C4-2B (cell line): ENCODE measurements around the gene TXNDC8.
"Not testable (repeated sequence)": the region's sequence is repeated elsewhere in the genome, so short reads cannot be mapped to it uniquely, and the experiment has no call there.

ENCODE experiments used
- H3K27ac ChIP-seq: fragments of 450-650 bp; 2 replicates; pipeline ENCODE4 v1.5.1; 2017
- ZFX ChIP-seq: fragments of 450-650 bp; IDR thresholded peaks from 2 replicates; pipeline ENCODE4 v1.6.1; 2017
- TF ChIP-seq, protein P1 (sequence below): fragments of 450-650 bp; conservative IDR thresholded peaks from 2 replicates; pipeline ENCODE4 v1.5.1; 2017; ENCODE audit warnings: mild to moderate bottlenecking

TXNDC8 gene

DNA sequence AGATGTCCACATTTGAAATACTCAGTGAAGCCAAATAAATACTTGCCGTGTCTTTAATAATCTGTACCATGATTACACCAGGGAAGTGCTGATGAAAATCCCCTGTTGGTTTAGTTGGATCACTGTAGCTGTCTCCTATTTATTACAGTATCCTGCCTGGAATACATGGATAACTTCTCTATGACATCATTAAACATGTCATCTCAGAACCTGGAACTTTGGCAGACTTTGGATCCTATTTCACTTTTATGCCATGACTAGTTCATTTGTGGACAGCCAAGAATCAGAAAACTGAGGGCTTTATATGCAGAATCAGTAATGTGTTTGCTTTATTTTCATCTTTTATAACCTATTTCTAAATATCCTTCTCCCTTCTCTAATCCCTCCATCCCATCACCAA is at the start of gene TXNDC8:
TXNDC8 (minus strand) TSS at position 137 of the 400 bp plus-strand sequence.
- H3K27ac ChIP-seq = no peak within 1 kb of the TSS
- TF ChIP-seq, protein P1, sequence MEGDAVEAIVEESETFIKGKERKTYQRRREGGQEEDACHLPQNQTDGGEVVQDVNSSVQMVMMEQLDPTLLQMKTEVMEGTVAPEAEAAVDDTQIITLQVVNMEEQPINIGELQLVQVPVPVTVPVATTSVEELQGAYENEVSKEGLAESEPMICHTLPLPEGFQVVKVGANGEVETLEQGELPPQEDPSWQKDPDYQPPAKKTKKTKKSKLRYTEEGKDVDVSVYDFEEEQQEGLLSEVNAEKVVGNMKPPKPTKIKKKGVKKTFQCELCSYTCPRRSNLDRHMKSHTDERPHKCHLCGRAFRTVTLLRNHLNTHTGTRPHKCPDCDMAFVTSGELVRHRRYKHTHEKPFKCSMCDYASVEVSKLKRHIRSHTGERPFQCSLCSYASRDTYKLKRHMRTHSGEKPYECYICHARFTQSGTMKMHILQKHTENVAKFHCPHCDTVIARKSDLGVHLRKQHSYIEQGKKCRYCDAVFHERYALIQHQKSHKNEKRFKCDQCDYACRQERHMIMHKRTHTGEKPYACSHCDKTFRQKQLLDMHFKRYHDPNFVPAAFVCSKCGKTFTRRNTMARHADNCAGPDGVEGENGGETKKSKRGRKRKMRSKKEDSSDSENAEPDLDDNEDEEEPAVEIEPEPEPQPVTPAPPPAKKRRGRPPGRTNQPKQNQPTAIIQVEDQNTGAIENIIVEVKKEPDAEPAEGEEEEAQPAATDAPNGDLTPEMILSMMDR = no peak
- no peak for TF ChIP-seq ZFX

DNA sequence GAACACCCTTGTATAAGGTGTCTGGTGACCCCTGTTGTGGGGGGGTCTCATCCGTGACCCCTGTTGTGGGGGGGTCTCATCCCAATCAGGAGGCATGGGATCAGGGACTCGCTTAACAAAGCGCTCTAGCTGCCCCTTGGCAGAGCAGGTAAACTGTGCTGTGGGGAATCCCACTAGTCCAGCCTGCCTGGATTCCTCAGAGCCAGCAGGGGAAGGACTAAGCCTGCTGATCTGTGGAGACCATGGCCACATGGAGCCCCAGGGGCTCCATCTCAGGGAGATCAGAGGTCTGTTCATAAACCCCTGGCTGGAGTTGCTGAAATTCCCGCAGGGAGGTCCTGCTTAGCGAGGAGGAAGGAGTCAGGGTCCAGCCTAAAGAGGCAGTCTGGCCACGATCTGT is 45.8 kb upstream of the TXNDC8 start:
- TF ChIP-seq ZFX = no peak
- TF ChIP-seq, protein P1 = no peak

DNA sequence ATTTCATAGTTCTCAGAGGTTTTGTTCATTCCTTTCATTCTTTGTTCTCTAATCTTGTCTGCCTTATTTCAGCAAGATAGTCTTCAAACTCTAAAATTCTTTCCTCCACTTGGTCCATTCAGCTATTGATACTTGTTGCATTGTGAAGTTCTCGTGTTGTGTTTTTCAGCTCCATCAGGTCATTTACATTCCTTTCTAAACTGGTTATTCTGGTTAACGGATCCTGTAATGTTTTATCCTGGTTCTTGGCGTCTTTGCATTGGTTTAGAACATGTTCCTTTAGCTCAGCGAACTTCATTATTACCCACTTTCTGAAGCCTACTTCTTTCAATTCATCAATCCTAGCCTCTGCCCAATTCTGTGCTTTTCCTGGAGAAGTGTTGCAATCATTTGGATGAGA is 45.1 kb upstream of the TXNDC8 start:
- no peak for TF ChIP-seq ZFX
- H3K27ac ChIP-seq = no peak overlapping the region

More for the DNA sequence above, 45.8 kb upstream of the TXNDC8 start:
- no peak overlapping the region for H3K27ac ChIP-seq

DNA sequence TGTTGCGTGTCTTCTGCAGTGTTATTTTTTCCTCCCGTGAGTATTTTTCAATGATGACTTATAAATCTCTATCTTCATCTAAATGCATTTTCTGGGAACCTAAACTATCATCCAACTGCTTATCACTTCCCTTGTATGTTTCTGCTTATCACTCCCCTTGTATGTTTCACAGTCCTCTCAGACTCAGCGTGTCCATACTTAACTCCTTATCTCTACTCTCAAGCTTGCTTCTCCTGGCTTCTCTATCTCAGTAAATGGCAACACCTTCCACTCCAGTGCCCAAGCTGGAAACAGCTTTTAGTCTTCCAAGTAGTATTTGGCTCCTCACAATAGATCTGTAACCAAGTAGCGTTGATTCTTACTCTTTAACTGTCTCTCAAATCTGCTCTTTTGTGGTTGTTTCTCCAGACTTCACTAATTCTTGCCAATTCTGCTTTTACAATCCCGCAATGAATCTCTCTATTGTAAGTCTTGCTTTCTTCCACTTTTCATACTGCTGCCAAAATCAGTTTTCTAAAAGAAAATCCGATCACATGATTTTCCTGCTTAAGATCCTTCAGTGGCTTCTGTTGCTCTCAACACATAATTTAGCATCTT is 33.8 kb upstream of the TXNDC8 start:
- TF ChIP-seq, protein P1 = no peak
- no peak for TF ChIP-seq ZFX
- no peak overlapping the region for H3K27ac ChIP-seq

DNA sequence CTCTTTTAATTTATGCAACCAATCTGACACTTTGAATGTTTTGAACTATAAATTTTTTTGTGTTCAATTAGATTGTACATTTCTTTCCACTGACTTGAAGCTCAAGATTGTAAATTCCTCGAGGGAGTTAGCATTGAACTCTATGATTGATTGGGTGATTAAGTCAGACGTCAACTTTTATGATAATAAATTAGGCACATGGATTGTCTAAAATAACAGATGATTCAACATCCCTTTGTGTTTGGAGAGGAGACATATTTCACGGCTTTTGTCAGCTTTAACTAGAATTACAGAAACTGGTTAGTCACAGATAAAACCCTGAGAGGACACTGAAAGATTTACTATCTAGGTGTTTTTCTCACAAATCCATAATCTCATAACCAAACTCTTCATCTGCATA is 32.7 kb upstream of the TXNDC8 start:
- no peak overlapping the region for H3K27ac ChIP-seq
- TF ChIP-seq ZFX = no peak
- TF ChIP-seq, protein P1 = no peak

DNA sequence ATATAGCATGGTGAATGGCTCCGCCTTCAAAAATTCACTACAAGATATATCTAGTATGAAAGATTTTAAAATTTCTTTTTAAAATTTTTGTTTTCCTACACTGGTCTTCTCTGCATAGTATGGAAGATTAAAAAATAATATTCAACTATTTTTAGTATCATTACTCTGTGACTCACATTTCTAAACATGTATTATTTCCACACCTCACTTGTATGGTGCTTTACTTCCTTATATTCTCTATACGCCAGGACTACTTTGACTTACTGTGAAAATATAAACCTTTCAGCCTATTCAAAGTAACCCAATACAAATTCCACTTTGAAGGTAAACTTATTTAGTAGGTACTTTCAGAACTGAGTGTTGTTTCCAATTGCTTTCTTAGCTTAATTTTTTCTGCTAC is 26.8 kb upstream of the TXNDC8 start:
- no peak for TF ChIP-seq ZFX
- TF ChIP-seq, protein P1 = no peak
- H3K27ac ChIP-seq = no peak overlapping the region

DNA sequence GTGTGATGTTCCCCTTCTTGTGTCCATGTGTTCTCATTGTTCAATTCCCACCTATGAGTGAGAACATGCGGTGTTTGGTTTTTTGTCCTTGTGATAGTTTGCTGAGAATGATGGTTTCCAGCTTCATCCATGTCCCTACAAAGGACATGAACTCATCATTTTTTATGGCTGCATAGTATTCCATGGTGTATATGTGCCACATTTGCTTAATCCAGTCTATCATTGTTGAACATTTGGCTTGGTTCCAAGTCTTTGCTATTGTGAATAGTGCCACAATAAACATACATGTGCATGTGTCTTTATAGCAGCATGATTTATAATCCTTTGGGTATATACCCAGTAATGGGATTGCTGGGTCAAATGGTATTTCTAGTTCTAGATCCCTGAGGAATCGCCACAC is 21.3 kb upstream of the TXNDC8 start:
- H3K27ac ChIP-seq = not testable (repeated sequence)

DNA sequence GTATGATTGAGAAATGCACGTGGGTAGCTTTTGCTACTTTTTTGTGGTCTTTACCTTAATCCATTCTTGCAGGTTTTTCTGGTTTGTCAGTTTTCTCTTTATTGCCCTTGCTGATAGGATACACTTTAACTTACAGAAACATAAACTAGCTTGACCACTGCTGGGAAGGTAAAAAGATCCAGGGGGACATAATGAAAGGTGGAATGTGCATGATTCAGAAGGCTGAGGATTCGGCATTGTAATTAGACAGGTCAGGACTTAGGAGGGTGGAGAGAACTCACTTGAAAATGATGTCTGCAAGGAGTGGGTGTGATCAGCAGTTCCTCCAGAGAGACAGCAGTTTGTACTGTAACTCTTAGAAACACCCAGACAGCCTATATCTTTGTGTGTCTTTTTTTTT is 19.8 kb upstream of the TXNDC8 start:
- TF ChIP-seq, protein P1 = no peak
- no peak for TF ChIP-seq ZFX
- no peak overlapping the region for H3K27ac ChIP-seq
